HPDE6-E6E7 (cell line): Measurements from ENCODE around the gene NDP.
A peak's percentile ranks its signal among the peaks of the same experiment; 100 is the strongest.
"Not testable (repeated sequence)": the region's sequence is repeated elsewhere in the genome, so short reads cannot be mapped to it uniquely, and the experiment has no call there.

Experiments used
- DNase-seq: peaks from one replicate; pipeline ENCODE4 v3.0.0; 2011; ENCODE audit warnings: missing footprints; ENCODE audit errors: extremely low spot score

The NDP gene

DNA sequence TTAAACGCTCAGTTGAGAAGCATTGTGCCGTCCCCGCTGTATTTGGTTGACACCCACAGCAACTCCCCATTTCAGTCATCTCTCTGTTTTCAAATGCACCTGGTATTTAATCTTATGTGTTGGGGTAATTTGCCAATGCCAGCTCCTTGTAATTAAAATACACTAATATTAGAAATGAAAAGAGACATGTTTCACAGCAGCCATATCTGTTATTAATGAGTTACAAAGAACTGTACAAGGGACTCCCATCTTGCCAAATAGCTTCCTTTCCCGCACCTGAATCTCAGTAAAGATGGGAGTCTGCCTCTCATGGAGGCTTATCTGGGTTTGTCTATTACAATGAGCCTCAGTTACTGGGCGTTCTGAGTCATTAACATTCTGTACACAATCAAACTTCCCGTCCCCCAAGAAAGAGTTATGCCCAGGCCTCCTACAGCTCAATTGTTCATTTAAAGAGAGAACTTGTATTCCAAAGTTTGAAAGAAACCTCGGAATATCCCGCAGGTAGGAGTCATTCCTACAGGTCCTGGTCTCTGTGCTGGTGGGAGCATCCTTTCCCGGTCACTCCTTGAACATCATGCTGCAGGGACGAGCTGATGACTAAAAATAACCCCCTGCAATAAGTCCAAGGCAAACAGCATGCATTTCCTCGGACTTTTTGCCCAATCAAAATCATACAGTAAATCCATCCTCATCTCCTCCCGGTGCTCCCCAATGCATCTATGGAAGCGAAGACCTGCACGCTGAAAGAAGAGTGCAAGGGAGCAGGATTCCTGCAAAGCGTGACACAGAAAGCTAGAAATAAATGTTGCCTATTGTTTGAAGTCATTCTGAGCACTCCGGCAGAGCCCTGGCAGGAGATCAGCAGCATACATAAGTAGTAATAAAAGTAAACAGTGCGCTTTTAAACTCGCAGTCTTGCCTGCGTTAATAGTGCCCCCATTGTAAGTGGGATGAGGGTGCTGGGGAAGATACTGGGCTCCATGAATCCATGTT lies 926 bp downstream of the NDP start:
- no peak for DNase-seq

DNA sequence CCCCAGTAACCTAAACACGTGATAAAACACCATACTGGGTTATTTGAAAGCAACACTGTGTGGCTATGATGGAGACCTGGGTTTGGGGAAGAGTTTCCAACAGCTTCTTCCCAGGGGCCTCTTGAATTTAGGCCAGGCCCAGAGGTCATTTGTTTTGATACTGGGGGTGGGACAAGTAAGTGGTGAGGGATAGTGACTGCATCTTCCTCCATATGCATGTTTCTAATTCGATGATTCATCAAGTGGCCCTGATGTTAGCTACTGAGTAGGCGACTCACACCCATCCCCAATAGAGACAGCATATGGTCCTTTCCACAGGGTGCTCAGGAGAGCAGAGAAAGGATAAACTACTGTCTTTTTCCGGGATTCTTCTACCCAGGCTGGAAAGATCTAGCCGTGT lies 2.7 kb downstream of the NDP start:
- DNase-seq: no peak

DNA sequence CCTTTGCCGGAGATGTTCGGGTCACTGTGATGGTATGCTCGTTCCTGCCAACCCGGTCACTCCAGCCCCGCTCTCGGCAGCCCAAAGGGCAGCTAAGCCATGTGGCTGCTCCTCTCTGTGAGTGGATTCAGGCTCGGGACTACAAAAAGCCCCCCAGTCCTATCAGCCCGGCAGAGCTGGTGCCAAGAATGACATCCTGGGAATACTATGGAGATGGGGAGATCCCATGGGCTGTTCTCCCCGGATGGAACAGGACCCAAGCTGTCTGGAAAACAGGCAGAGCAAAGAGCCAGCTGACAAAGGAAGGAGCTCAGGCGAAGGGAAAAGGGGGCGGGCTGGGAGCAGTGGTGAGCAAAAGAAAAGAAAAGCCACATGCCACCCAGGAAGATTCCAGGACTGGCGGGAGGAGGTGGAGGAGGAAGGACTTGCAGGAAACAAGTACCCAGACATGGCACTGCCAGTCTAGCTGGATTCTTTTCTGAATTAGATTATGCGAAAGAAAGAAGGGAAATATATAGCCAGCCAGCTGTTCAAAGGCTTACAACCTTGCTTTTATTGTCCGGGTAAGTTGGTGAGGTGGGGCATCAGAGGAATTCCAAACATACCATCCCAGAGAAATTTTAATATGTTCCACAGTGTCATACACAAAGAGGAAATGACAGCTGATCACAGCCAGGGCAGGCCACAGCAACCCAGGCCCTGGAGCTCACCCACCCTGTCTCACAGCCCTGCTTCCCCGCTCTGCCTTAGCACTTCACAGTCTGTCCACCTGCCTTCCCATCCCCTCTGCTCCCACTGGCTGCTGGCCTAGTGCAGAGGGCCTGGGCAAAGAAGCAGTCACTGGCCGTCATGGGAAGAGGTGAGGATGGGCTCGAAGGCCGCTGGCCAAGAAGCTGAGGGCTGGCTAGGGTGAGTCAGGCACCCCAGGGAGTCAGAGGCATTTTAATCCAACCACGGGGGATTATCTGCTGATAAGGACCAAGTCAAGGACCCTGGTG lies 3.4 kb downstream of the NDP start:
- DNase-seq: no peak

DNA sequence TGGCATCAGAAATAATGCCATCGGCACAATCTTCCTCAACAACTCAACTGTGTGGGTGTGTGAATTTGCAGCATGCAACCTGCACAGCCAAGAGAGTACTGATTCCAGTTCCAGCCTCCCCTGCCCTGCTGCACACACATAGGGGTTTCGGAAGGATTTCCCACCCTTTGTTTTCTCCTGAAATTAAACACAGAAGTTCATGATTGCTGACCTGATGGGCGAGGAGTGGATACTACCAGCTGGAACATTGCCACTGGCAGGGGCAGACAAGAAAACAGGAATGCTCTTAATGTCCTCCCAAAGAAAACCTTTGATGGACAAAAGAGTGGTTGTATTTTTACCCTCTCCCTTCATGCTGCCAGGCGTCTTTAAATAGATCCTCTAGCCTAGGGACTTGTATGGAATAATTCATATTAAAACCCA lies 4.8 kb downstream of the NDP start:
- no peak for DNase-seq

DNA sequence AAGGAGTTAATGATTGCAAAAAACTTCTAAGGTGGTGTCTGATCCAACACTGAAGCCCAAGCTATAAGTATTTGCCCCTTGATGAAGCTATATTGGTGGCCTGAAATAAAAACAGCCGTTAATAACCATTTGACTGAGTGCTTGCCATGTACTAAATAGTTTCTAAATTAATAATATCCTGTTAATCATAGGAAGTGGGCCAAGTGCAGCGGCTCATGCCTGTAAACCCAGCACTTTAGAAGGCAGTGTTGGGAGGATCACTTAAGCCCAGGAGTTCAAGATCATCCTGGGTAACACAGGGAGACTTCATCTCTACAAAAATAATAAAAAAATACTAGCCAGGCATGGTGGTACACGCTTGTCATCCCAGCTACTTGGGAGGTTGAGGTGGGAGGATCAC lies 8.3 kb downstream of the NDP start:
- no peak for DNase-seq

DNA sequence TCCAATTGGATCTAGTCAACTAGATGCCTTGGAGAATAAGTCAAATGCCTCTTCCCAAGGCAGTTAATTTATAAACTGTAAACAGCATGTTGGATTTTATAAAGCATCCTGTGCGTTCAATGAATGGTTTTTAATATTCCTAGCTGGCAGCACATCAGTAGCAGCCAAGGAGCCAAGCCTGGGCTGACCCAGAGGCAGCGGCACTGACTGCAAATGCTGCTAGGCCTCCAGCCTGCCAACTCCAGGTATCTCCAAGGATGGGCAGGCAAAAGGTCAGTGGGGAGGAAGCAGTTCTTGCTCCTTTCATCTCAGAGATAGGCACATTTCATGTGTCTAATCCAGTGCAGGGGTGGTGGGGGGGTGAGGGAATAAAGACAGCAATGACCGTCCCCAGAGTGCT lies 9.5 kb downstream of the NDP start:
- no peak for DNase-seq

DNA sequence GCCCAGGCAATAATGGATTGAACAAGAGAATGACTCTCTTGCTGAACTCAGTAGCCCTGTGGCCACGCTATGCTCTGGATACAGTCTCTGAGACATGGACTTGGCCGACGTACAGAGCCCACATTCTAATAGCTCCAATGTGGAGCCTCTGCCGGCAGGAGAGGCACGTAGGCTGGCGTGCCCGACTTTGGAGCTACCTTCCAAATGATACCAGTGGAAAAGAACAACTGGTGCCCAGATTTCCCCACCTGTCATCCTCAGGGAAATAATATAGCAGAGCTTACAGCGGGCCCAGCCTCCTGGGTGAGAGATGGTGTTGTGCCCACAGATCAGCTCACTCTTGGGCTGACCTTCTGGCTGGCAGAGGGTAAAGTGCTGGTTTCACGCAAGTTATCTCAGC lies 10.6 kb downstream of the NDP start:
- no peak for DNase-seq

DNA sequence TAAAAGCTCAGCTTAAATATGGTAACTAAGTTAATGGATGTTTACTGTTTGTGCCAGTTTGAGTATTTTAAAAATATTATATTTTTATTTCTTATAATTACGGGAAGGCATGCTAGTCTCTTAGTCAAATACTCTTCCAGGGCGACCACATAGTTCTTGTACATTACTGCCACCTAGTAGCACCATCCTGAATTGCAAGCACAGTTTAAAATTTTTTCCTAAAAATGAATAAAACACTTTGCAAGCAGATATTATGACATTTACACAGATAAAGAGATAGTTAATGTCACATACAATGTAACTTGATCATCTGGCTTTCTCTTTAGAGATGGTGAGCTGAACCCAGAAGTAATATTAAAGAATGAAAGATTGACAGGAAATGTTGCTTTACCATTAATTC lies 11.5 kb downstream of the NDP start:
- DNase-seq: no peak

DNA sequence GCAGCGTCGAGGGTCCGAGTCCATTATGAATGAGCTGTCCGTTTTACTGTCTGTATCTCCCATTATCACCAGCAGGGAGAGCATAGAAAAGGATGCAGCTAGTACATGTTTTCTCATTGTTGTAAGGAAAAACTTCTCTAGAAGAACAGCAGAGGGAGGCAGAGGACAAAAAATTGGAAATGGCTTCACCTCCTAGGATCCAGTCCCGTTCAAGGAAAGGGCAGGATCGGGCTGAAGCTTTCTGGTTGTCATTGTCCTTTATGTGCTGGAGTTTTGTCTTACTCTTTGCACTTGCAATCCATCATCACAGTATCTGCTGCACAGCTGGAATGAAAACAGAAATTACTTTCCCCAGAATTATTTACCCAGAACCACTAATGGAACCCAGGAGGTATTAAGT lies 14.7 kb downstream of the NDP start:
- DNase-seq: peak; percentile 57

DNA sequence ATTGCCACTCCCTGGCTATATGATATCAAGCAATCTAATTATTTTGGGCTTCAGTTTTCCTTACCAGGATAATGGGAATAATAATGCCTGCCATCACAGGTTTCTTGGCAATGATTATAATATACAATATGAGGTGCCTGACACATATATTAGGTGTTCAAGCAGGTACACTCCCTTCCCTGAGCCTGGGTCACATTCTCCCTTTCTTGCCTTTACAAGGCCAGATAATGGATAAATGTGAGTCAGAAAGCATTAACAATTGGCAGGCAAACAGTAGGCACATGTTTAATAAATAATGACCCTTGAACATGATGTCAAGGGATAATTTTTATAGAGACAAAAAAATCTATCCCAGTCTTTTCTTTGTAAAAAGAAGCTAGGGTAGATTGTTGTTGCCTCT lies 17.2 kb downstream of the NDP start:
- no peak for DNase-seq

DNA sequence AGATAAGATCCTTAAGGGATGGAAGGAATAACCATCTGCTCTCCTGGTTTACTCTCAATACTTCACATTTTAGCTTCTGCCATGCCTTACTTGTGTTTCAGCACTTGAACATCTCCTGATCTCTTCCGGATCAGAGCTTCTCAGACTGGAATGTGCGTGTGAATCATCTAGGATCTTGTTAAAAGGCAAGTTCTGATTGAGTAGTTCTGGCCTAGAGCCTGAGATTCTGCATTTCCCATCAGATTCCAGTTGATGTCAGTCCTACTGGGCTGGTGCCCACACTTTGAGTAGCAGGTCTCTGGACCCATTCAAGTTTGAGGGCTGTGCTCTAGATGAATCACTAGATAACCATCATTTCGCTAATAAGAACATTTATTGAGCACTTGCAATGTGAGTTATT lies 20.0 kb downstream of the NDP start:
- no peak for DNase-seq

DNA sequence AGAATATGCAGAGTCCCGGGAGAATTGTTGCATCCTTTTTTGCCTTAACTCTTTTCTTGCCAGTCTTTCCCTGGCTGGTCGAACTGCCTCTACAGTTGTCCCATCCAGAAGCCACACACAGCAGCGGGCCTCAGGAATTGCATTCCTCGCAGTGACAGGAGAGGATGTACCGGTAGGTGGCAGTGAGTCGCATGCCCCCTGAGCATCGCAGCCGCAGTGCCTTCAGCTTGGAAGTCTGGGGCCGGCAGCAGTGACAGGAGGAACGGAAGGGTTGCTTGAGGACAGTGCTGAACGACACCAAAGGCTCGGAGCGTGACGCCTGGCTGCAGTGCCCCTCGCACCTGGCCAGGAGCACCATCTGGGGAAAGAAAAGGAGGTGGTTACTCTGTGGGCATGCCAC lies 23.5 kb downstream of the NDP start:
- DNase-seq: peak; percentile 16

DNA sequence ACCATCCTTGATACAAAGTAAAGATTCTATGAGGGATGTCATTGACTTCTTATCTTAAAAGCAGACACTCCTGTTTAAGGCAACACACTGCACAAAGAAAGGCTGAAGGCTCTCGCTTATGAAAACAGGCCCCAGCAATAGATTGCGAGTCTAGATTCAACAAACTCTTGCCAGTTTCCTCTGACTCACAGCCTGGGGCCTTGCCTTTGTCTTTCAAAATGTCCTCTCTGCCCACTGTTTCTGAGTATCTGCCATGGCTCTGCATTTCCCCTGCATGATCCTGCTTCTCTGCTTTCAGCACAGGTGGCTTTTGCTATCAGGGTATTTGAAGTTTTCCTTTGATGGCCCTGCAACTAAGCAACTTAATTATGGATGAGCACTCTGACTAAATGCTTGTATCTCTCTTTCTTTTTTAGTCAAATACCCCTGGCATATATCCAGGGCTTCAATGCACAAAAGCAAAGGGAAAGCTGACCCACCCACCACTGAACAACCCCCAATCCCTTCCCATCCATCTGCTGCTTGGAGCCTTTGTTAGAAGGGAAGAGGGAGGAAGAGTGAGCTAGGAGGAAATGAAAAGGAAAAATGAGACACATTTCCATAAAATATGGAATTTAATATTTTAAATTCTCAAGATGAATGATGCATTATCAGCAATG lies 32.2 kb downstream of the NDP start:
- peak; percentile 16 for DNase-seq

DNA sequence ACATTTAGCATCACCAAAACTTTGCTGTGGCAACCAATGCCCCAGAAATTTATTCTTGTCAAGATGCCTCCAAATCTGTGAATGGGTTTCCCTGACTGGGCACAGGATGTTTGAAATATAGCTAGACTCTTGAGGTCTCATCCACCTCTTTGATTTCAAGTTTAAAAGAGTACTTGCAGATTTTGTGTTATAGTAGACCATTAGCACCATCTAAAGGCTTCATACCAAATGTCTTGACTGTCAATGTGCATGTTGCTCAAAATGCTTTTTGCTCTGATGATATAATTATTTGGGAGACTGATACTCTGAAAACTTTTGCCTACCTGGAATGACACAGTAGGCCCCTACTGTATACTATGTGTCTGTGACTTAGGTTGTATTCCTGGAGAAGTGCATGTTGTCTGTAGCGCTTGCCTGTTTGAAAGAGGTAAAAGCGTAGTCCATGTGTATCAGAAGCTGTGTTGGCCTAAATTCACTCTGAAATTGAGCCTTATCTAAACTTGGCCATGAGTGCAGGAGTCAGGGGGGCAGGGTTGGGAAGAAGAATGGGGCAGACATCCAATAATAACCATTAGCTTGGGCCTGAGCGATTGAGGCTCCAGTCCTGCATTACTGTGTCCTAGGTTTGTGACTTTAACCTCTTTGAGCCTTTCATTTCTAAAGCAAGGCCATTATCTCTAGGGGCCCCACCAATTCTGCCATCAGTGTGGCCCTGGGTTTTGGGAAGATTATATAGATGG lies 33.8 kb downstream of the NDP start:
- DNase-seq: no peak

DNA sequence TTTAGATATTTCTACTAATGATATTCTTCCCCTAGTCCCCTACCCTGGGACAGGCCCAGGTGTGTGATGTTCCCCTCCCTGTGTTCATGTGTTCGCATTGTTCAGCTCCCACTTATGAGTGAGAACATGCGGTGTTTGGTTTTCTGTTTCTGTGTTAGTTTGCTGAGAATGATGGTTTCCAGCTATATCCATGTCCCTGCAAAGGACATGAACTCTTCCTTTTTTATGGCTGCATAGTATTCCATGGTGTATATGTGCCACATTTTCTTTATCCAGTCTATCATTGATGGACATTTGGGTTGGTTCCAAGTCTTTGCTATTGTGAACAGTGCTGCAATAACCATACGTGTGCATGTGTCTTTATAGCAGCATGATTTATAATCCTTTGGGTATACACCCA lies 51.2 kb downstream of the NDP start:
- not testable (repeated sequence) for DNase-seq

DNA sequence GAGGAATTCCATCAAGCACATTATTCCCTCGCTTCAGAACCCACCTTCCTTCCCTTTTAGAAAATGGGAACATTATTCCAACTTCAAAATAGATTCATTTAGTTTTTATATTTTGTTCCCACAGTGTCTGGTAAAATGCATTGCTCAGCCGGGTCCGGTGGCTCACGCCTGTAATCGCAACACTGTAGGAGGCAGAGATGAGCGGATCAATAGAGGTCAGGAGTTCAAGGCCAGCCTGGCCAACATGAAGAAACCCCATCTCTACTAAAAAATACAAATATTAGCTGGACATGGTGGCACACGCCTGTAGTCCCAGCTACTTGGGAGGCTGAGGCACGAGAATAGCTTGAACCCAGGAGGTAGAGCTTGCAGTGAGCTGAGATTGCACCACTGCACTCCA lies 62.4 kb downstream of the NDP start:
- DNase-seq: not testable (repeated sequence)

DNA sequence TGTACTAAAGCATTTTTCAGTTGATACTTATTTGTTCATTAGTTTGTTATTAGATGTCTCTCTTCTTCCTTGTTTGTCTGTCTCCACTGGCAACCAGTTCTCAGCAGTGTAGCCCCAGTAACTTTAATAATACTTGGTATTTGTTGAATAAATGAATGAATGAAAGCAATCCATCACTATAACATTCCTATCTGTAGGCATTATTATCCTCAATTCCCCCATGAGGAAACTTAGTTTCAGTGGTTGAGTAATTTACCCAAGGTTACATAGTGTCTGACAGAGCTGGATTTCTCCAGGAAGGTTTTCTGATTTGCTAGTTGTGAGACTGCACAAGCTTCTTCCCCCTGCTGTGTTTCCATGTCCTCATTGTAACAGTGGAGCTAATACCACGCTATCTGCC lies 63.2 kb downstream of the NDP start:
- no peak for DNase-seq

DNA sequence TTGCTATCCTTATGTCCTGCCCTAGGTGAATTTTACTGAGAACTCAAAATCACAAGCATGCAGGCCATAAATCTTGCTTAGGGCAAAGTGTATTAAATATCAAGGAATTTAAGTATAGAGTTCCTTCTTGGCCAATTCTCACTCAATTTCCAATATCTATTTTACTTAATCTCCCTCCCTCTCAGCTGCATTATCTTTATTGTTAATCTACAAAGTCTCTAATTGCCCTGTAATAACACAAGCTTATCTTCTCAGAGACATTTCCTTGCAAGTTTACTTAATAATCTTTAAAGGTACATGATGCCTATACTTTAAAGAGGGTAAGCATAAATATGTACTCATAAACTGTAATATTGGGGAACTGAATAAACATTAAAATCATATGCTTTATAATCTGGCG lies 64.0 kb downstream of the NDP start:
- no peak for DNase-seq

DNA sequence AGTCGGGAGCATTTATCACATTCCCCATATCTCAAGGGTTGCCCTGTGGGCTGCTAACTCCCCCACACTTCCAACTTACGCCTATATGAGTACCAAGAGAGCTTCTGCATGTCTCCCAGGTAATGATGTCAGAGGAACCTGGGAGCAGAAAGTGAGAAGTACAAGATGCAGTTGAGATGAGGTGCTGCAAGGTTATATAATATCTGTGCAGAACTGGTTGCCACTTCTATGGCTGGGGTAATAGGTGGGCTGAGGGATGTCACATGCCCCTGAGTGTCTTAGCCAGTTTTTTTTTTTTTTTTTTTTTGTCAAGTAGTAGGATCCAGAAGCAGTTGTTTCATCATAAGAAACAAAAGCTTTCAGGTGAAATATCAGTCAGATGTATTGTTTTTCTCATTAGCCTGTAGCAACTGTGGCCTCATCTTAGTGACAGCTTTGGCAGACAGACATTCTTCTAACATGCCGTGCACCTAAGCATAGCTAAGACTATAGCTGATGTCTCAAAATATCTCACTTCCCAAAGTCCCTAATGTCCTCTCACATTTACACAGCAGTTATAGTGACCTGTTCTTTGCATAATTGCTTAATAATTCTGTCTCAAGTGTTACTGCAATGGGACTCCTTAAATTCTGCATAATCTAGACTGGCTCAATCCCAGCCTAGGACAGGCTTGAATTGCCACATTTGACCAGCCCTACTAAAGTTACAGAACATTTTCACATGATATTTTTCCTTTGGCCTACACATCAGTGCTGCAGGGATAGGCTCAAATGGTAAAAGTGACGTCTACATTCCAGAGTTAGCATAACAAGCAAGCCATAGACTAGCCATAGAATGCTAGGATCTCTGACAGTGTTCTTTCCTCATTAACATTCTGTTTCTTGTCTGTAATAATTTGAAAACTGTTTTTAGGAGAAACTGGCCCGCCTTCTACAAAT lies 73.0 kb downstream of the NDP start:
- no peak for DNase-seq
